Osteoblast (primary cell): ENCODE data around the gene TAF4. TPM values are rescaled to one million over a fixed set of nuclear protein-coding genes. Genes with fewer than 3 reads are reported as not detected.

Experiments
- DNase-seq: peaks from one replicate; pipeline ENCODE4 v3.0.0; 2011; ENCODE audit warnings: low spot score, mixed read lengths; ENCODE audit not compliant: insufficient read length; ENCODE audit errors: missing footprints
- H2AFZ ChIP-seq: 2 replicates; pipeline ENCODE4 v1.6.0; 2011; ENCODE audit warnings: mild to moderate bottlenecking, low read length
- H3K27ac ChIP-seq: 2 replicates; pipeline ENCODE4 v1.5.1; 2011; ENCODE audit warnings: mild to moderate bottlenecking, low read depth, low read length, moderate library complexity
- H3K27me3 ChIP-seq: 2 replicates; pipeline ENCODE4 v1.6.0; 2012; ENCODE audit warnings: mild to moderate bottlenecking, control low read depth, inconsistent platforms, low read length, moderate library complexity; ENCODE audit not compliant: insufficient read depth
- H3K36me3 ChIP-seq: 2 replicates; pipeline ENCODE4 v1.5.1; 2011; ENCODE audit warnings: mild to moderate bottlenecking, low read length, control low read depth, moderate library complexity; ENCODE audit not compliant: insufficient read depth
- H3K4me1 ChIP-seq: 2 replicates; pipeline ENCODE4 v1.5.1; 2011; ENCODE audit warnings: mild to moderate bottlenecking, low read length, control low read depth, moderate library complexity; ENCODE audit not compliant: insufficient read depth
- H3K4me2 ChIP-seq: 2 replicates; pipeline ENCODE4 v1.6.0; 2011; ENCODE audit warnings: mild to moderate bottlenecking, low read length; ENCODE audit not compliant: insufficient read depth
- H3K4me3 ChIP-seq: fragments of 200-600 bp; sonication (generic); 3 replicates; pipeline ENCODE4 v1.5.1; 2012; ENCODE audit warnings: mild to moderate bottlenecking, low read length, inconsistent platforms; ENCODE audit not compliant: insufficient read depth
- H3K79me2 ChIP-seq: 2 replicates; pipeline ENCODE4 v1.6.0; 2012; ENCODE audit warnings: mild to moderate bottlenecking, low read length, control low read depth, inconsistent platforms; ENCODE audit not compliant: insufficient read depth
- H3K9me3 ChIP-seq: 2 replicates; pipeline ENCODE4 v1.5.1; 2011; ENCODE audit warnings: low read depth, low read length, control low read depth
- H4K20me1 ChIP-seq: 2 replicates; pipeline ENCODE4 v1.6.0; 2012; ENCODE audit warnings: mild to moderate bottlenecking, low read length, control low read depth; ENCODE audit not compliant: insufficient read depth
- CTCF ChIP-seq: IDR thresholded peaks from 2 replicates; pipeline ENCODE4 v1.5.1; 2011; ENCODE audit warnings: mild to moderate bottlenecking, low read depth, low read length, moderate library complexity; ENCODE audit errors: extremely low read depth
- total RNA-seq: library from RNA; depleted of rRNA; stranded (reverse); fragments of >200 nt; gene quantifications from 2 replicates; pipeline ENCODE4 v1.2.3, GENCODE V29; 2012

The TAF4 gene
- total RNA-seq, 1 donor = 4.3 TPM

- DNase-seq = peak; percentile 68
- H3K36me3 ChIP-seq = no peaks in the 10 kb centered on the region
- no peak overlapping the region for H2AFZ ChIP-seq
- H3K4me3 ChIP-seq = peak overlapping the region; percentile 51
- H3K27ac ChIP-seq = no peak overlapping the region
- H4K20me1 ChIP-seq = peaks cover 53% of the 10 kb centered on the region
- peak overlapping the region; percentile 68 for H3K4me2 ChIP-seq
- no peaks in the 10 kb centered on the region for H3K9me3 ChIP-seq
- peaks cover 8% of the 10 kb centered on the region for H3K4me1 ChIP-seq
- H3K27me3 ChIP-seq = no peaks in the 10 kb centered on the region
- peaks cover 67% of the 10 kb centered on the region for H3K79me2 ChIP-seq
- no peak for TF ChIP-seq CTCF
Measured at GRCh38 chr20:62018437-62019143, 47.1 kb downstream of the TAF4 start.

- DNase-seq = peak; percentile 62
- no peak overlapping the region for H3K4me3 ChIP-seq
- H4K20me1 ChIP-seq = peaks cover 31% of the 10 kb centered on the region
- TF ChIP-seq CTCF = no peak
- no peak overlapping the region for H3K4me2 ChIP-seq
- no peaks in the 10 kb centered on the region for H3K27me3 ChIP-seq
- peaks cover 4% of the 10 kb centered on the region for H3K36me3 ChIP-seq
- no peak overlapping the region for H2AFZ ChIP-seq
- no peaks in the 10 kb centered on the region for H3K9me3 ChIP-seq
- H3K79me2 ChIP-seq = peaks cover 48% of the 10 kb centered on the region
- H3K27ac ChIP-seq = no peak overlapping the region
- H3K4me1 ChIP-seq = peaks cover 4% of the 10 kb centered on the region
Measured at GRCh38 chr20:62015540-62016288, 50.0 kb downstream of the TAF4 start.

GRCh38 chr20:62014889-62015537 lies 50.7 kb downstream of the TAF4 start:
- no peak overlapping the region for H3K4me3 ChIP-seq
- peaks cover 47% of the 10 kb centered on the region for H3K79me2 ChIP-seq
- H2AFZ ChIP-seq = no peak overlapping the region
- no peaks in the 10 kb centered on the region for H3K9me3 ChIP-seq
- no peaks in the 10 kb centered on the region for H3K27me3 ChIP-seq
- DNase-seq = peak; percentile 82
- H3K36me3 ChIP-seq = peaks cover 4% of the 10 kb centered on the region
- no peak for TF ChIP-seq CTCF
- H3K4me1 ChIP-seq = peaks cover 4% of the 10 kb centered on the region
- no peak overlapping the region for H3K4me2 ChIP-seq
- H3K27ac ChIP-seq = no peak overlapping the region
- peaks cover 24% of the 10 kb centered on the region for H4K20me1 ChIP-seq

- no peak overlapping the region for H3K27ac ChIP-seq
- peak; percentile 65 for DNase-seq
- H3K4me3 ChIP-seq = no peak overlapping the region
- peaks cover 8% of the 10 kb centered on the region for H3K36me3 ChIP-seq
- peaks cover 4% of the 10 kb centered on the region for H3K4me1 ChIP-seq
- H3K79me2 ChIP-seq = peaks cover 43% of the 10 kb centered on the region
- no peak overlapping the region for H2AFZ ChIP-seq
- H4K20me1 ChIP-seq = peaks cover 19% of the 10 kb centered on the region
- H3K9me3 ChIP-seq = no peaks in the 10 kb centered on the region
- H3K4me2 ChIP-seq = no peak overlapping the region
- no peak for TF ChIP-seq CTCF
- H3K27me3 ChIP-seq = no peaks in the 10 kb centered on the region
Measured at GRCh38 chr20:62014488-62014775, 51.2 kb downstream of the TAF4 start.
